Measurements from ENCODE around the gene STXBP6.

Gene STXBP6

DNA sequence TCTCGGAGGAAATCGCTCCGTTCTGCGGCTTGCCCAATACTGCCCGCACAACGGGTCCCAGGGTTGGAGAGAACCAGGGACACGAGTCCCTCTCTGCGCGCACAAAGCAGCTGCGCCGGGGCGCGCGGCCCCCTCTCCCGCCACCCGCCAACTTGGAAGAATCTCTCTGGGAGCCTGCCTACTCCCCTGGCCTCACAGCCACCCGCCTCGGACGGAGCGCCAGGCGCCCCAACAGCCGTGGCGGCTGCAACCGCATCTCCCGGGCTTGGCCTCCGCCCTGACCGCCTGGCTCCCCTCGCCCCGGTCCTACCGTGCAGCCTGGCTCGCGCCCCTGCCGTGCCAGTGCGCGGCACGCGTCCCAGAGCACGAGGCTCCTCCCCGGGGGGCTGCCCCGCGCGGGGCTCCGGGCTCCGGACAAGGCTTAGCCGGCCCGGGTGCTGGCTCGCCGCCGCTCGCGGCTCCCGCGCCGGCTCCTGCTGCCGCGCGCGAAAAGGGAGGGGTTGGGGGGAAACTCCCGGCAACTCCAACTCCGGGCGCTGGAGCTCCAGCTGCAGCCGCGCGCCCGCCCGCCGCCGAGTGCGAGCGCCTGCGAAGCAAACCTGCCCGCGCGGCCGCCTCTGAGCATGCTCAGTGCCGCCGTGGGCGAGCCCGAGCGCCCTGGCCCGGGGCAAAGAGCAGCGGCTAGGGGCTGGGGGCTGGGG, at the start of gene STXBP6:
TSS of gene STXBP6 (minus strand) at position 580 of the 701 bp plus-strand sequence. CDS start 75,329 bp downstream, outside the sequence.
- no peak within 1 kb of the TSS for H3K4me3 ChIP-seq
- no peaks in the 10 kb centered on the region for H3K27me3 ChIP-seq (ENCODE audit: low read depth)
- H3K9me3 ChIP-seq: no peaks in the 10 kb centered on the region; the same call in 1 of the 2 replicates
- in situ Hi-C loops (cut with MboI; ENCODE audit: low sequenced_read_pairs): no loop called here
- no peaks in the 10 kb centered on the region for H3K4me1 ChIP-seq
- H3K36me3 ChIP-seq (replicated peaks): no peaks in the 10 kb centered on the region
- DNase-seq (ENCODE audit: low spot score in 2 of 2): no peak

DNA sequence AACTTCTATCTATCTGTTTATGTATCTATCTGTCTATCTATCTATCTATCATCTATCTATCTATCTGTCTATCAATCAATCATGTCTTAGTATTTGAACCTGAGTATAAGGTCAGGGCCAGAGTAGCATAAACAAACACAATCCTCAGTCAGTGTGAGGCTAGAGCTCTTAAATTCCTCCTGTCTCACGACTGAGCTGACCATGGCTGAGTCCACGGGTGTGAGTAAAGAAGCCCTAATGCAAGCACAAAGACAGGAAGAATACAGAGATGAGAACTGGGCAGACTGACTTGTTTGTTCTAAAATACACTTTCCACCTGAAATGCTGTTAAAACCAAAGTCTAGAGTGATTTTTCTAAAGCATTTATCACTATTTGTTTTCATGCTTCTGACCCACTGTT, 47.2 kb upstream of the STXBP6 start:
- no peaks in the 10 kb centered on the region for H3K27me3 ChIP-seq (ENCODE audit: low read depth)
- no peaks in the 10 kb centered on the region for H3K4me1 ChIP-seq
- H3K36me3 ChIP-seq (replicated peaks): no peaks in the 10 kb centered on the region
- no peak for DNase-seq (ENCODE audit: low spot score in 2 of 2)
- H3K4me3 ChIP-seq: no peak overlapping the region
- in situ Hi-C loops (cut with MboI; ENCODE audit: low sequenced_read_pairs): no loop called here
- no peaks in the 10 kb centered on the region for H3K9me3 ChIP-seq

DNA sequence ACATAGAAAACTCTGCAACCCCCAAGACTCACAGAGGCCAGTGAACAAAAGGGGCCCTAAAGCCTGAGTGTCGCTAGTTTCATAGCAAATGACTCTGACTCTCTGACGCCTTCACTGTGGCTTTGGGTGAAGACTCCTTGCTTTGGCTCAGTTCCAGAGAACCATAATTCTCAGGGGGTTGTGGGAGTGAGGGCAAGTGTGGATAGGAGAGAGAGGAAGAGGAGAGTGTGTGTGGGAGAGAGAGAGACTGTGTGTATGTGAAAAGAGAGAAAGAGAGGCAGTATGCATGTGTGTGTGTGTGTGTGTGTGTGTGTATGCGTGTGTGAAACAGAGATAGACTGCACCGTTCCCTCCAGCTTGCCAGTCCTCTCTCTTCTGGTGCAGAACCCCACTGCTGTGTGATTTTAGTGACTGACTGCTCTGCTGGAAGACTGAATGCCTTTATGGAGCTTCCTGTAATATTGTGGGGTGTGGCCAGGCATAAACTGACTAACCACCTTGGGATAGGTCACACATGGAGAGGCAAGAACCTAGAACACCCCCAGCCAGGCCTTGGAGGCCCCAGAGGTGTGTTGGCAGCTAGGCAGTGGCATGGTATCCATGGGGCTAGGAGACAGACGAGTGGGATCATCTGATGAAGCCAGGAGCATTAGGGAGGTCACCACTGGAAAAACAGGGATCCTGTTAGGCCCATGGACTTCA, 45.9 kb upstream of the STXBP6 start:
- in situ Hi-C loops (cut with MboI; ENCODE audit: low sequenced_read_pairs): no loop called here
- H3K36me3 ChIP-seq (replicated peaks): no peaks in the 10 kb centered on the region
- H3K4me3 ChIP-seq: no peak overlapping the region
- H3K9me3 ChIP-seq: no peaks in the 10 kb centered on the region
- H3K27me3 ChIP-seq (ENCODE audit: low read depth): no peaks in the 10 kb centered on the region
- no peaks in the 10 kb centered on the region for H3K4me1 ChIP-seq
- no peak for DNase-seq (ENCODE audit: low spot score in 2 of 2)

DNA sequence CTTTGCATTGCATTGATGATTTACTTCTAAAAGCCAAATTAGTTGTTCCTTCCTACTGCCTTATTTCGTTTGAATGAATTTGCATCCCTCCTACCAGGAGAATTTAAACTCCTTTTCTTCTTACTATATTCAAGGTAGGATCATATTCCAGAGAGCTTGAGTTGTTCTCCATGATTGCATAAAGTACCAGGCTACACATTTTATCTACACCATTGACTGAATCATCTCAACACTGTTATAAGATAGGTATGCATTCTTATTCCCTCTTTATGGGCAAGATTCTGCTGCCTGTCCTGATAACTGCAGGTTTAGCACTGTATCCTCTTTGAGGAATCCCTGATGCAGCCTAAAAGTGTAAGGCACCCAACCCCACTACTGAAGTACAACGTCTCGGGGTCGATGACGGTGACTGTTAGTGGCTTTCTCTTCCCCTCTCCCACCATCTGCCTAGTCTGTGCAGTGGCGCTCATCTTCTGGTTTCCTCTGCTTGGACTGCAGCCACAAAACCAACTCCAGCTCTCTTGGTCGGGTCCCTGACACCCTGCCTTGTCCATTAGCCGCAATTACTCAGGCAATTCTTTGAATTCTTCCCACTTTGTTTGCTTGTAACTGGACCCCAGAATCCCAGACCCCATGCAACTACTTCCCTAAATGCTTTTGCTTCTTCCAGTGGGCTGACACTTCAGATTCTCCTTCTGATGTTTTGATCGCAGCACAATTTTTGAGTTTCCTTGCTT, 44.4 kb upstream of the STXBP6 start:
- DNase-seq (ENCODE audit: low spot score in 2 of 2): no peak
- no peak overlapping the region for H3K4me3 ChIP-seq
- no peaks in the 10 kb centered on the region for H3K36me3 ChIP-seq (replicated peaks)
- no peaks in the 10 kb centered on the region for H3K27me3 ChIP-seq (ENCODE audit: low read depth)
- in situ Hi-C loops (cut with MboI; ENCODE audit: low sequenced_read_pairs): no loop called here
- H3K4me1 ChIP-seq: no peaks in the 10 kb centered on the region
- H3K9me3 ChIP-seq: no peaks in the 10 kb centered on the region

DNA sequence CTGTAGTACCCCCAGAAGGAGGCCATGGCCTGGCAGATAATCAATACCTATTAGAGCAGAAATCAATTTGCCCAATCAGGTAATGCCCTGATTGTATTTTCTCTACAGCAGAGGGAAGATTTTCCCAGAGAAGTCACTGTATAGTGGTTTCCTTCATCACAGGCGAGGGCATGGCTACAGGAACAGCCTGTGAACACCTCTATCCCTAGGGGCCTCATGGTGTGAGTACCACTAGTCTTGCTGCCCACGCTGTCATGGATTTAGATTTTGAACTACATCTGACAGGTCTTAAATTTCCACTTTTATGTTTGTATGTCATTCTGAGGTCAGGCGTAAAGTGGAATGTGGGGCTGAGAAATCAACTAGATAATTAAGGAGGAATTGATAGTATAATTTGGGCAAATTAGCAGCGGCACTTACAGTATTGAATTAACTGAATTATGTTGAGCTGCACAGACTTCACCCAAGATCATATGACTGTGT, 42.4 kb upstream of the STXBP6 start:
- Histone ChIP-seq H3K36me3 (replicated peaks) (no peaks in the 10 kb centered on the region), H3K9me3 (no peaks in the 10 kb centered on the region), H3K4me1 (no peaks in the 10 kb centered on the region), H3K4me3 (no peak overlapping the region), H3K27me3 (ENCODE audit: low read depth) (no peaks in the 10 kb centered on the region)
- in situ Hi-C loops (cut with MboI; ENCODE audit: low sequenced_read_pairs): no loop called here
- DNase-seq (ENCODE audit: low spot score in 2 of 2): no peak

DNA sequence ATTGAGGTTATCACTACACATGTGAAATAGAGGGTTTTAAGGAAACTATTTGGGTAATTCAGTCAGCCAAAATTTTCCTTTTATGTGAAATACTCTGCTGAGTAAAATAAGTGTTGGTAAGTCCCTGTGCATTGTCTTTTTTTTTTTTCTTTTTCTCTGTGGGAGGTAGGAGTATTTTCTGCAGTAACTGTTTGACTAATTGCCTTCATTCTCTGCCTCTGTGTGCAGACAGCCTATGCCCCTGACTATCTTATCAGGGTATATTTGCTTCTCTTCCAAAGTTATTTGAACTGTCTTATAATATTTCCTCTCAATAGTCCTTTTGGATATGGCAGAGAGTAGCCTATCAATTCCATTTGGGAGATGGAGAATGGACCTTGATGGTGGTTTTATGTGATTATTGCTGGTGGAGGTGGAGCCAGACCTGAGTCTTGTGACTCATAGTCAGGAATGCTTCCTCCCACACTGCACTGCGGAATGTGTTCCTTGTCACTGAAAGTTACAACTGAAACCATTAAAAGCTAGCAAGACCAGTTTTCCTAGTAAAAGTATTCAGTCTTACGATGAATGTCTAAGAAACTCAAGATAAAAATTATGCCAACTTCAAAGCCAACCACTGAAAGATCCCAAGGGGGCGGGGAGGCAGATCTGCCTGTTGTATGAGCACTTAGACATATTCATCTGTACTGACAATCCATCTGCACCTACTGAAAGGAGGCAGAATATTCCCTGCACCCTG, 40.9 kb upstream of the STXBP6 start:
- no peak for DNase-seq (ENCODE audit: low spot score in 2 of 2)
- H3K27me3 ChIP-seq (ENCODE audit: low read depth): no peaks in the 10 kb centered on the region
- H3K4me1 ChIP-seq: no peaks in the 10 kb centered on the region
- H3K4me3 ChIP-seq: no peak overlapping the region
- no peaks in the 10 kb centered on the region for H3K36me3 ChIP-seq (replicated peaks)
- in situ Hi-C loops (cut with MboI; ENCODE audit: low sequenced_read_pairs): no loop called here
- H3K9me3 ChIP-seq: no peaks in the 10 kb centered on the region

DNA sequence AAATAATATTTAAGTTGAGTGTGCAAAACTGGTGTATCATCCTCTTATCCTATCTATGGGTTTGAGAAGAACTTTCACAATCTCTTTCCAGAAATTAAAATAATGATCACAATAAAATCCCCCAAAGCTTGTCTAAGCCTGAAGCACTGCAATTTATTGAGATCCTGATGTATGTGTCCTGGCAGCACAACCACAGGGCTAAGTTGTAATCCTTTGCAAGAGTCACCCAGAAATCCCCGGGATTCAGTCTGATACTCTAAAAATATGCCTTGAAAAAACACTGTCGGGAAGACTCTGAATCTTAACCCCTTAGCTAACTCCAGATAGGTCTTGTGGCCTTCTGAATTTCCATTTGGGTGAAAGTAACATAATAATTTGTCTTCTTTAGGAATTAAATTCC, 40.3 kb upstream of the STXBP6 start:
- in situ Hi-C loops (cut with MboI; ENCODE audit: low sequenced_read_pairs): no loop called here
- Histone ChIP-seq H3K4me3 (no peak overlapping the region), H3K36me3 (replicated peaks) (no peaks in the 10 kb centered on the region), H3K27me3 (ENCODE audit: low read depth) (no peaks in the 10 kb centered on the region), H3K9me3 (no peaks in the 10 kb centered on the region), H3K4me1 (no peaks in the 10 kb centered on the region)
- DNase-seq (ENCODE audit: low spot score in 2 of 2): no peak

DNA sequence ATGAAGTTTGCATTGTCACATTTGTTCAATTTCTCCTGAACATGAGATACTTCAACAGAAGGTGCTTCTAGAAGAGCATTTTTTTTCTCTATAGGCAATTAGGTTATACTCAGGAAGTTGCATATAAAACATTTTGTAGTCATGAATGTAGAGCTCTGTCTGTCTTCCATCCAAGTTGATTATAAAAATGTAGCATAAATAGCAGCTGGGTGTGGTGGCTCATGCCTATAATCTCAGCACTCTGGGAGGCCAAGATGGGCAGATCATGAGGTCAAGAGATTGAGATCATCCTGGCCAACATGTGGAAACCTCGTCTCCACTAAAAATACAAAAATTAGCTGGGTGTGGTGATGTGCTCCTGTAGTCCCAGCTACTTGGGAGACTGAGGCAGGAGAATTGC, 39.5 kb upstream of the STXBP6 start:
- no peak for DNase-seq (ENCODE audit: low spot score in 2 of 2)
- Histone ChIP-seq H3K4me3 (no peak overlapping the region), H3K9me3 (no peaks in the 10 kb centered on the region), H3K36me3 (replicated peaks) (no peaks in the 10 kb centered on the region), H3K4me1 (no peaks in the 10 kb centered on the region), H3K27me3 (ENCODE audit: low read depth) (no peaks in the 10 kb centered on the region)
- in situ Hi-C loops (cut with MboI; ENCODE audit: low sequenced_read_pairs): no loop called here

DNA sequence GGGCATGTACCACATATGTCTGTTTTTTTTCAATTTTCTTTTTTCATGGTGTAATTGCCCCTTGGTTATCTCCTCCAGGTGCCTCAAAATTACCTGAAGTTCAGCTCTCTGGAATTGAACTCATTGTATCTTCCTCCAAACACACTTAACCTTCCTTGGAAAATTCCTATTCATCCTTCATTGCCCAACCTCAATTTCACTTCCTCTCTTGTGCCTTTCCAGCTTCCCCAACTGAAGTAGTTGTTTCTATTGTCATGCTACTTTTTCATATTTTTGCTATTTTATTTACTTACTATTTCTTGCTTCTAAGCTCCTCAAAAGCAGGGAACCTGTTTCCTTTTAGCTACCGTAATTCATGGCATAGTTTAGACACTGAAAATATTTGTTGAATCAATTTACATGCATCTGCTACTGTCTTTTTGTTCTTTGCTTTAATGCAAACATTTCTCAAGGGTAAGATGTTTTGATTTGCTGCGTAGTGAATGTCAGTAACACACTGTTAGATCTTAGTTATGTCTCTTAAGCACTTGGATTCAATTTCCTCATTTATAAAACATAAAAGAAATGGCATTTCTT, 37.0 kb upstream of the STXBP6 start:
- no peaks in the 10 kb centered on the region for H3K27me3 ChIP-seq (ENCODE audit: low read depth)
- H3K4me3 ChIP-seq: no peak overlapping the region
- no peaks in the 10 kb centered on the region for H3K9me3 ChIP-seq
- H3K36me3 ChIP-seq (replicated peaks): no peaks in the 10 kb centered on the region
- H3K4me1 ChIP-seq: no peaks in the 10 kb centered on the region
- in situ Hi-C loops (cut with MboI; ENCODE audit: low sequenced_read_pairs): no loop called here
- DNase-seq (ENCODE audit: low spot score in 2 of 2): no peak

DNA sequence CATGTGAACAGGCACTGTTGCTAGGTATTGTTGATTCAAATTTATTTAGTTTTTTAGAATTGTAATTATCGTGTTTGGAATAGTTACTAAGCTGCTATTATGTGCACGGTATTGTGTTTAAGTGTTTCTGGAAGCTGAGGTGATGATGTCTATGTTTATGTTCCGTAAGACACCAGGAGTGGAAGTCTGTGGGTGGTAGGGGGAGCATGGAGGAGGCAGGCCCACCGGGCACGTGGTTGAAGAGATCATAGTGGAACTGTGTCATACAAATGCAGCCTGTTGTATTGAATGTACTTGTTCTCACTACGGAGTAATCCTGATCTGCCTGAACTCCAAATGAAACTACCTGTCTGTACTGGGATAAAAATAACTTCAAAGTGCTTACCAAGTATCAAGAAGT, 36.1 kb upstream of the STXBP6 start:
- no peak for DNase-seq (ENCODE audit: low spot score in 2 of 2)
- Histone ChIP-seq H3K36me3 (replicated peaks) (no peaks in the 10 kb centered on the region), H3K4me1 (no peaks in the 10 kb centered on the region), H3K27me3 (ENCODE audit: low read depth) (no peaks in the 10 kb centered on the region), H3K9me3 (no peaks in the 10 kb centered on the region), H3K4me3 (no peak overlapping the region)
- in situ Hi-C loops (cut with MboI; ENCODE audit: low sequenced_read_pairs): no loop called here

DNA sequence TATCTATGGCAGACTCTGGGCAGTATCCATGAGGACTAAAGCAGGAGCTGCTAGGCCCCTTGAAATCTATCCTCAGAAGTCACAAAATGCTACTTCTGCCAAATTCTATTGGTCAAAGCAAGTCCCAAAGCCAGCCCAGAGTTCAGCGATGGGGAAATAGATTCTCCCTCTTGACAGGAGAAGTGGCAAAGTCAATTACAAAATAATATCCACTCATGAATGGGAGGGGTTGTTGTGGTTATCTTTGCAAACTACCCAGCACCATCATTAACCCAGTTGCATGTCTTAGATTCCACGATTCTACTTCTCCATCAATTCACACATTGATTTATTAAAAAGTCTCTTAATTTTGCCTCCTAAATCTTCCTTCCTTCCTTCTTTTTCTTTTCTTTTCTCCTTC, 30.7 kb upstream of the STXBP6 start:
- no peaks in the 10 kb centered on the region for H3K4me1 ChIP-seq
- no peaks in the 10 kb centered on the region for H3K36me3 ChIP-seq (replicated peaks)
- in situ Hi-C loops (cut with MboI; ENCODE audit: low sequenced_read_pairs): no loop called here
- H3K9me3 ChIP-seq: no peaks in the 10 kb centered on the region; the same call in 1 of the 2 replicates
- H3K4me3 ChIP-seq: no peak overlapping the region
- no peak for DNase-seq (ENCODE audit: low spot score in 2 of 2)
- no peaks in the 10 kb centered on the region for H3K27me3 ChIP-seq (ENCODE audit: low read depth)

DNA sequence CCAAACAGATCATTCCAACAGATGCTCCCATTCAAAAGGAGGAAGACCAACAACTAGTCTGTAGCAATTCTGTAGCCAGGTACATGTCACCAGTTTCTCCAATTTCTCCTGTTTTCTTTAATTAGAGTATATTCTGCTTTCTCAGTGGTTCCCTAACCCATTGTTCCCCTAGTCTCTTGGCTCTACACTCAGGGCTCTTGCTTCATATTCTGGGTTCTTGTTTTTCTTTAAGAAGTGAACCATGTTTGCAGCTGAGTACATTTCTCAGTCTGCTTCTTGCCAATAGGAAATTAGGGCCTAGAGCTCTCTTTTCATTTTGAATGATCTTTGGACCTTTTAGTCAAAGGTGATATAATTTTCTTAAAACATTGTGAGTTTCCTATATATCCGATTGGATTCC, 29.4 kb upstream of the STXBP6 start:
- Histone ChIP-seq H3K4me3 (no peak overlapping the region), H3K9me3 (no peaks in the 10 kb centered on the region; the same call in 1 of the 2 replicates), H3K4me1 (no peaks in the 10 kb centered on the region), H3K27me3 (ENCODE audit: low read depth) (no peaks in the 10 kb centered on the region), H3K36me3 (replicated peaks) (no peaks in the 10 kb centered on the region)
- DNase-seq (ENCODE audit: low spot score in 2 of 2): no peak
- in situ Hi-C loops (cut with MboI; ENCODE audit: low sequenced_read_pairs): no loop called here

DNA sequence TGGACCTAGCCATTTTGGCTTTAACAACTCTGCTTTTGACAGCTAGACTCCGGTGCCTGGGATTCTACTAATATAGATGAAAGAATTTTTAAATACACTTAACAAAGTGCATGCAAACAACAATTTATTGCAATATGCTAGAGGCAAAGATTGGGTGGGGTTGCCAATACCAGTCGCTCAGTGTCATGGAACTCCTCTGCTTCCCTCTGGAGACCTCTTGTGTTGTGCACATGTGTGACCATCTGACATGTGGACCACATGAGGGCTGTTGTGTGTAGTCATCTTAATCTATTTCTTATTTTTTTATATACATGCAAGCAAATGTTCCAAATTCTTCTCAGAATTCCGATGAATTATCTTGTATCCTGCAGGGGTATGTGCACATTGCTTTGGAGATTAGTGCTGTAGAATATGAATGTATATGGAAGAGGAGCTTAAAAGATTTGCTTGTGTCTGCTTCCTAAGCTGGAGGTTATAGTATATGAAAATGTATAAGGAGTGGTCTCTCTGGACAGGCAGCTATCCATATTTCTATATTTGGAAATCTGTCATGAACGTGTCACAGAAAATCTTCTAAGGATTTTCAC, 24.2 kb upstream of the STXBP6 start:
- in situ Hi-C loops (cut with MboI; ENCODE audit: low sequenced_read_pairs): no loop called here
- H3K27me3 ChIP-seq (ENCODE audit: low read depth): no peaks in the 10 kb centered on the region
- H3K36me3 ChIP-seq (replicated peaks): no peaks in the 10 kb centered on the region
- no peak for DNase-seq (ENCODE audit: low spot score in 2 of 2)
- no peaks in the 10 kb centered on the region for H3K4me1 ChIP-seq
- no peak overlapping the region for H3K4me3 ChIP-seq
- H3K9me3 ChIP-seq: no peaks in the 10 kb centered on the region; the same call in 1 of the 2 replicates
